IMR-90 (cell line): Measurements from ENCODE around the gene GRAMD4. TPM values are rescaled to one million over a fixed set of nuclear protein-coding genes. Genes with fewer than 3 reads are reported as not detected.

Experiments used
- ATAC-seq: fragments of 200-7000 bp; cut with Tn5 transposase; 2 replicates; pipeline ENCODE4 v1.9.1; 2020; ENCODE audit warnings: low read depth, mild to moderate bottlenecking, moderate library complexity
- BruUV-seq: library from RNA; stranded (reverse); fragments of 400-500 nt; replicated peaks from 2 replicates; lab custom pipeline; 2021; lab: Mats Ljungman, UMichigan
- CTCF ChIA-PET: fragments of 300-600 bp; formaldehyde crosslinking; extraction: SDS; loops from one replicate; lab custom pipeline; 2021; ENCODE audit warnings: antibody characterized with exemption; lab: Yijun Ruan, JAX
- POLR2A ChIA-PET: fragments of 300-600 bp; sonication (Branson Sonifier 250); formaldehyde crosslinking; loops from one replicate; lab custom pipeline; 2022; ENCODE audit warnings: antibody characterized with exemption; ENCODE audit not compliant: unreplicated experiment; lab: Charles Lee
- DNase-seq: peaks from one replicate; pipeline ENCODE4 v3.0.0; 2013
- H2AFZ ChIP-seq: replicated peaks from 2 replicates; pipeline ENCODE3; 2013; ENCODE audit warnings: low read length, mild to moderate bottlenecking; ENCODE audit not compliant: poor library complexity
- H2AK5ac ChIP-seq: 2 replicates; pipeline ENCODE4 v1.6.1; 2013; ENCODE audit warnings: low read depth, low read length, inconsistent platforms
- H2AK9ac ChIP-seq: replicated peaks from 2 replicates; pipeline ENCODE3; 2013; ENCODE audit warnings: mild to moderate bottlenecking, low read depth, low read length, moderate library complexity; ENCODE audit not compliant: poor library complexity
- H2BK120ac ChIP-seq: 2 replicates; pipeline ENCODE4 v1.6.1; 2013; ENCODE audit warnings: low read depth, low read length, inconsistent platforms
- H2BK15ac ChIP-seq: 3 replicates; pipeline ENCODE4 v1.6.1; 2013; ENCODE audit warnings: low read depth, low read length, inconsistent platforms
- H2BK20ac ChIP-seq: 2 replicates; pipeline ENCODE4 v1.6.1; 2013; ENCODE audit warnings: low read depth, mild to moderate bottlenecking, inconsistent platforms, low read length, moderate library complexity
- H2BK5ac ChIP-seq: 2 replicates; pipeline ENCODE4 v1.6.1; 2013; ENCODE audit warnings: mild to moderate bottlenecking, low read depth, low read length, inconsistent platforms; ENCODE audit not compliant: poor library complexity, severe bottlenecking
- H3K14ac ChIP-seq: replicated peaks from 2 replicates; pipeline ENCODE4 v1.6.1; 2013; ENCODE audit warnings: low read depth, low read length, inconsistent platforms
- H3K18ac ChIP-seq: 2 replicates; pipeline ENCODE4 v1.6.1; 2013; ENCODE audit warnings: low read depth, low read length, control low read depth
- H3K23ac ChIP-seq: 2 replicates; pipeline ENCODE4 v1.6.1; 2013; ENCODE audit warnings: low read depth, low read length, inconsistent platforms
- H3K27ac ChIP-seq: 2 replicates; pipeline ENCODE4 v1.5.1; 2013; ENCODE audit warnings: mild to moderate bottlenecking, control low read depth, low read length; ENCODE audit not compliant: insufficient read depth
- H3K27me3 ChIP-seq: 2 replicates; pipeline ENCODE4 v1.6.1; 2013; ENCODE audit warnings: low read length; ENCODE audit not compliant: control insufficient read depth, insufficient read depth
- H3K36me3 ChIP-seq: 2 replicates; pipeline ENCODE4 v1.6.1; 2013; ENCODE audit warnings: low read length, mixed read lengths; ENCODE audit not compliant: control insufficient read depth, insufficient read depth
- H3K4ac ChIP-seq: 2 replicates; pipeline ENCODE4 v1.6.1; 2013; ENCODE audit warnings: low read depth, low read length, inconsistent platforms
- H3K4me1 ChIP-seq: 2 replicates; pipeline ENCODE4 v1.6.1; 2013; ENCODE audit warnings: low read length, mixed read lengths; ENCODE audit not compliant: control insufficient read depth, insufficient read depth
- H3K4me2 ChIP-seq: 2 replicates; pipeline ENCODE4 v1.6.1; 2013; ENCODE audit warnings: low read depth, mild to moderate bottlenecking, control low read depth, low read length, moderate library complexity
- H3K4me3 ChIP-seq: 2 replicates; pipeline ENCODE4 v1.5.1; 2013; ENCODE audit warnings: low read depth, mild to moderate bottlenecking, control low read depth, low read length, moderate library complexity; ENCODE audit not compliant: insufficient read depth
- H3K56ac ChIP-seq: 2 replicates; pipeline ENCODE4 v1.6.1; 2013; ENCODE audit warnings: low read length, inconsistent platforms; ENCODE audit not compliant: insufficient read depth; ENCODE audit errors: extremely low read depth
- H3K79me1 ChIP-seq, 2 experiments: 2 replicates each; pipeline ENCODE4 v1.6.1; 2013; ENCODE audit warnings: low read length in 2 of 2, inconsistent platforms in 1 of 2, low read depth in 1 of 2
- H3K9ac ChIP-seq: 2 replicates; pipeline ENCODE4 v1.6.1; 2013; ENCODE audit warnings: low read depth, low read length, control low read depth
- H3K9me1 ChIP-seq: 2 replicates; pipeline ENCODE4 v1.6.1; 2013; ENCODE audit warnings: low read length, inconsistent platforms; ENCODE audit not compliant: insufficient read depth
- H3K9me3 ChIP-seq: 2 replicates; pipeline ENCODE4 v1.6.1; 2013; ENCODE audit warnings: low read length; ENCODE audit not compliant: control insufficient read depth, insufficient read depth
- H4K20me1 ChIP-seq: 2 replicates; pipeline ENCODE4 v1.6.1; 2013; ENCODE audit warnings: low read length, inconsistent platforms; ENCODE audit not compliant: insufficient read depth
- H4K5ac ChIP-seq: 2 replicates; pipeline ENCODE4 v1.6.1; 2013; ENCODE audit warnings: mild to moderate bottlenecking, low read depth, low read length, control low read depth
- H4K8ac ChIP-seq, 2 experiments: 2 replicates each; pipeline ENCODE4 v1.6.1; 2013; ENCODE audit warnings: low read depth in 2 of 2, low read length in 2 of 2, control low read depth in 1 of 2, inconsistent platforms in 1 of 2
- H4K91ac ChIP-seq: 2 replicates; pipeline ENCODE4 v1.6.1; 2013; ENCODE audit warnings: low read depth, low read length, inconsistent platforms; ENCODE audit not compliant: insufficient read depth
- BHLHE40 ChIP-seq: fragments of 150-350 bp; IDR thresholded peaks from 2 replicates; pipeline ENCODE4 v1.6.1; 2016; ENCODE audit warnings: mild to moderate bottlenecking, low read depth, low read length
- CEBPB ChIP-seq: IDR thresholded peaks from 2 replicates; pipeline ENCODE4 v1.6.1; 2012; ENCODE audit warnings: low read depth, low read length, improper control_type of control experiment
- CHD1 ChIP-seq: IDR thresholded peaks from 2 replicates; pipeline ENCODE4 v1.6.1; 2012; ENCODE audit warnings: low read depth, low read length, improper control_type of control experiment
- FOS ChIP-seq: fragments of 150-350 bp; IDR thresholded peaks from 2 replicates; pipeline ENCODE4 v1.6.1; 2016; ENCODE audit warnings: low read depth, low read length
- MAFK ChIP-seq: IDR thresholded peaks from 2 replicates; pipeline ENCODE4 v1.6.1; 2012; ENCODE audit warnings: low read depth, low read length, improper control_type of control experiment
- MAZ ChIP-seq: IDR thresholded peaks from 2 replicates; pipeline ENCODE4 v1.6.1; 2012; ENCODE audit warnings: low read depth, mild to moderate bottlenecking, low read length, improper control_type of control experiment, moderate library complexity, borderline replicate concordance
- MXI1 ChIP-seq: IDR thresholded peaks from 2 replicates; pipeline ENCODE4 v1.6.1; 2012; ENCODE audit warnings: low read depth, mild to moderate bottlenecking, low read length, moderate library complexity, borderline replicate concordance
- NFE2L2 ChIP-seq: fragments of 150-350 bp; IDR thresholded peaks from 2 replicates; pipeline ENCODE4 v1.6.1; 2016; ENCODE audit warnings: low read depth, mild to moderate bottlenecking, low read length
- RAD21 ChIP-seq: IDR thresholded peaks from 2 replicates; pipeline ENCODE4 v1.6.1; 2012; ENCODE audit warnings: low read length, improper control_type of control experiment
- RFX5 ChIP-seq: IDR thresholded peaks from 2 replicates; pipeline ENCODE4 v1.8.0; 2012; ENCODE audit warnings: low read depth, mild to moderate bottlenecking, low read length, moderate library complexity
- SMC3 ChIP-seq: fragments of 150-350 bp; IDR thresholded peaks from 2 replicates; pipeline ENCODE4 v1.6.1; 2016; ENCODE audit warnings: low read depth, mild to moderate bottlenecking, antibody characterized with exemption, low read length, moderate library complexity
- WGBS, 2 experiments: methylation state at CpG; one replicate each; pipeline versions ENCODE4 v1.1.5 to v1.1.7; 2013; ENCODE audit warnings: missing lambda C conversion rate in 2 of 2; ENCODE audit not compliant: insufficient read length in 1 of 2; ENCODE audit errors: extremely low coverage in 2 of 2; 5-methylcytosine and 5-hydroxymethylcytosine counted together
- dilution Hi-C: fragments of 300-500 bp; cut with HindIII; formaldehyde crosslinking; loops from one replicate; pipeline ENCODE4 v1.14.3; 2018; ENCODE audit warnings: low sequenced_read_pairs; ENCODE audit not compliant: unreplicated experiment
- in situ Hi-C: fragments of 300-500 bp; cut with MboI; formaldehyde crosslinking; loops from 3 replicates; pipeline ENCODE4 v1.14.3; 2019; ENCODE audit warnings: low sequenced_read_pairs, inconsistent platforms, mixed read lengths
- intact Hi-C: fragments of 100-400 bp; cut with micrococcal nuclease; formaldehyde crosslinking; loops from 2 replicates; pipeline ENCODE4 v1.10.0; 2022
- polyA plus RNA-seq, 3 experiments: library from polyadenylated mRNA; depleted of rRNA; stranded (reverse); fragments of >200 nt; gene quantifications; 2 replicates each; pipeline ENCODE4 v1.2.3, GENCODE V29; 2012; ENCODE audit warnings: low replicate concordance in 1 of 3
- total RNA-seq: library from RNA; depleted of rRNA; stranded (reverse); fragments of >200 nt; gene quantifications from 2 replicates; pipeline ENCODE4 v1.2.3, GENCODE V29; 2012
- TF ChIP-seq, protein P1 (sequence below): conservative IDR thresholded peaks from 2 replicates; pipeline ENCODE4 v1.5.1; 2012; ENCODE audit warnings: mild to moderate bottlenecking, low read depth, low read length, improper control_type of control experiment

GRAMD4 gene
- total and polyA plus RNA-seq, 2 of the 4 experiments (the other 2 are of a cell fraction): 2.7 to 5.8 TPM

DNA sequence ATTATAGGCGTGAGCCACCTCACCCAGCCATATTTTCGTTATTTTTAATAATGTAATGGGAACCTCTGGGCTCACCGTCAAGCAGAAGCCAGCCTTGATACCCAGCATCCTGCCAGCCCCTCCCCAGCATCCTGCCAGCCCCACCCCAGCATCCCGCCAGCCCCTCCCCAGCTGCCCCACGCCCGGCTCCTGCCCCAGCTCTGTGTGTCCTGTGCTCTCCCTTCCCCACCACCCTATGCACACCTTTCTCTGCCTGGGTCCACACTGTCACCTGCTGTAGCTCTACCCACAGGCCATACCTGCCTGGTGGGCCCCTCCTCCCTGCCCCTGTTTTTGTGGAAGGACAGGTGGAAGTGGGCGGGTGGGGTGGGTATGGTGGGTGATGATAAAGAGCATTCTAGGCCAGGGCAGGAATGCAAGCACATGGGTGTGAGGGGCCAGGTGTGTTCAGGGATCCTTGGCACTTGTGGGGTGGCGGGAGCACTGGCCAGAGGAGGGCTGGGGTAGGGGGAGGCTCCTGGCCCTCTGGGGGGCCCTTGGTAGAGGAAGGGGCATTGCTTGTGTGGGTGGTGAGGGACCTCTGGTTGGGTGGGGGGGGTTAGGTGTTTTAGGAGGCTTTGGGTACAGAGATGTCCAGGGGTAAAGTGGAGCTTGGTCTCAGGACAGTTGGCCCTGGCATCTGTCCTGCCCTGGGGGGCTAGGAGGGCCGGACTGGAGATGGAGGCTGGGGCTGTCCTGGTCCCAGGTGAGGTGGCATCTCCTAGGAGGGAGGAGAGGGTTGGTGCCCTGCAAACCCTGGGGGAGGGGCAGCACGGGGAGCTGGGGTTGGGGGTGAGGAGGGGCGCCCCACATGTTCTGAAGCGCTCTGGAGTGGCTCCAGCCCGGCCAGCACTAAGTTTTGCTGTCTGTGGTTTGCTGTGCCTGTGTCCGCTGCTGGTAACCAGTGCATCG is 25.9 kb upstream of the GRAMD4 start (continued):
- TF ChIP-seq MAFK: no peak

DNA sequence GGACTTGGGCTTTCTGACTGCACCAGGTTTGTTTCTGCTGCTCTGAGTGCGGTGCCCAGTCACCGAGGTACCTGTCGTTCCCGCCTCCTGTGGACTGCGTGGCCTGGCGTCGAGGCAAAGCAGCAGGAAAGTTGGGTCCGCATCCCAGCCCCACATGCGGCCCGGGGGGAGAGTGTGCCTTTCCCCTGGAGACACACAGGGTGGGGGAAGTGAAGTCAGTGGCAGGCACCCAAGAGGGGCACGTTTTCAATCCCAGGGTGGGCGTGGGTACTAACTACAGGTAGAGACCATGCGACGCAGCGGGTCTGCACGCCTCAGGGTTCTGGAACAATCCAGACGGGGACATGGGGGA is 25.3 kb upstream of the GRAMD4 start:
- POLR2A ChIA-PET: no interaction called here
- no peak overlapping the region for H3K4ac ChIP-seq
- 81% methylated on average over 11 of the region's 17 CpGs; no CpG with 5 or more reads in 1 of the 2 experiments for WGBS, 2 experiments
- H3K9me3 ChIP-seq: no peaks in the 10 kb centered on the region
- H3K14ac ChIP-seq: no peak overlapping the region
- no peak overlapping the region for H3K23ac ChIP-seq
- no peak overlapping the region for H2AK9ac ChIP-seq
- H3K4me1 ChIP-seq: peaks cover 8% of the 10 kb centered on the region
- H4K91ac ChIP-seq: no peak overlapping the region
- in situ Hi-C loops (no loop called here), intact Hi-C loops (no loop called here), dilution Hi-C loops (no loop called here)
- no peaks in the 10 kb centered on the region for H3K9me1 ChIP-seq
- H2BK15ac ChIP-seq: no peak overlapping the region
- no peak overlapping the region for H2BK5ac ChIP-seq
- no peak overlapping the region for H3K4me2 ChIP-seq
- ATAC-seq: no peak
- no peak overlapping the region for H2AK5ac ChIP-seq
- no peak overlapping the region for H3K56ac ChIP-seq
- no peaks in the 10 kb centered on the region; a peak in 1 of 4 replicates for H3K79me1 ChIP-seq
- no peak overlapping the region for H2BK120ac ChIP-seq
- DNase-seq: no peak
- no peaks in the 10 kb centered on the region for H3K27me3 ChIP-seq
- H4K8ac ChIP-seq: no peak overlapping the region
- peaks cover 13% of the 10 kb centered on the region for H4K20me1 ChIP-seq
- H2AFZ ChIP-seq: no peak overlapping the region
- BruUV-seq: no TSS peak
- TF ChIP-seq MAFK (no peak), RAD21 (no peak), SMC3 (no peak), MAZ (no peak), RFX5 (no peak), NFE2L2 (no peak), CHD1 (no peak), MXI1 (no peak), BHLHE40 (no peak), FOS (no peak), CEBPB (no peak)
- TF ChIP-seq, protein P1, sequence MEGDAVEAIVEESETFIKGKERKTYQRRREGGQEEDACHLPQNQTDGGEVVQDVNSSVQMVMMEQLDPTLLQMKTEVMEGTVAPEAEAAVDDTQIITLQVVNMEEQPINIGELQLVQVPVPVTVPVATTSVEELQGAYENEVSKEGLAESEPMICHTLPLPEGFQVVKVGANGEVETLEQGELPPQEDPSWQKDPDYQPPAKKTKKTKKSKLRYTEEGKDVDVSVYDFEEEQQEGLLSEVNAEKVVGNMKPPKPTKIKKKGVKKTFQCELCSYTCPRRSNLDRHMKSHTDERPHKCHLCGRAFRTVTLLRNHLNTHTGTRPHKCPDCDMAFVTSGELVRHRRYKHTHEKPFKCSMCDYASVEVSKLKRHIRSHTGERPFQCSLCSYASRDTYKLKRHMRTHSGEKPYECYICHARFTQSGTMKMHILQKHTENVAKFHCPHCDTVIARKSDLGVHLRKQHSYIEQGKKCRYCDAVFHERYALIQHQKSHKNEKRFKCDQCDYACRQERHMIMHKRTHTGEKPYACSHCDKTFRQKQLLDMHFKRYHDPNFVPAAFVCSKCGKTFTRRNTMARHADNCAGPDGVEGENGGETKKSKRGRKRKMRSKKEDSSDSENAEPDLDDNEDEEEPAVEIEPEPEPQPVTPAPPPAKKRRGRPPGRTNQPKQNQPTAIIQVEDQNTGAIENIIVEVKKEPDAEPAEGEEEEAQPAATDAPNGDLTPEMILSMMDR: no peak
- no peak overlapping the region for H3K9ac ChIP-seq
- no peak overlapping the region for H2BK20ac ChIP-seq
- H4K5ac ChIP-seq: no peak overlapping the region
- no peak overlapping the region for H3K27ac ChIP-seq
- no peak overlapping the region for H3K18ac ChIP-seq
- no peak overlapping the region for H3K4me3 ChIP-seq
- CTCF ChIA-PET: no interaction called here
- H3K36me3 ChIP-seq: no peaks in the 10 kb centered on the region; the same call in 1 of the 2 replicates
